ENCODE results near the gene KYAT1. TPM values are rescaled to one million over a fixed set of nuclear protein-coding genes. Genes with fewer than 3 reads are reported as not detected.

KYAT1 gene
- total RNA-seq, 2 donors from 2014 or later, result 10.1 to 15.1 TPM

DNA sequence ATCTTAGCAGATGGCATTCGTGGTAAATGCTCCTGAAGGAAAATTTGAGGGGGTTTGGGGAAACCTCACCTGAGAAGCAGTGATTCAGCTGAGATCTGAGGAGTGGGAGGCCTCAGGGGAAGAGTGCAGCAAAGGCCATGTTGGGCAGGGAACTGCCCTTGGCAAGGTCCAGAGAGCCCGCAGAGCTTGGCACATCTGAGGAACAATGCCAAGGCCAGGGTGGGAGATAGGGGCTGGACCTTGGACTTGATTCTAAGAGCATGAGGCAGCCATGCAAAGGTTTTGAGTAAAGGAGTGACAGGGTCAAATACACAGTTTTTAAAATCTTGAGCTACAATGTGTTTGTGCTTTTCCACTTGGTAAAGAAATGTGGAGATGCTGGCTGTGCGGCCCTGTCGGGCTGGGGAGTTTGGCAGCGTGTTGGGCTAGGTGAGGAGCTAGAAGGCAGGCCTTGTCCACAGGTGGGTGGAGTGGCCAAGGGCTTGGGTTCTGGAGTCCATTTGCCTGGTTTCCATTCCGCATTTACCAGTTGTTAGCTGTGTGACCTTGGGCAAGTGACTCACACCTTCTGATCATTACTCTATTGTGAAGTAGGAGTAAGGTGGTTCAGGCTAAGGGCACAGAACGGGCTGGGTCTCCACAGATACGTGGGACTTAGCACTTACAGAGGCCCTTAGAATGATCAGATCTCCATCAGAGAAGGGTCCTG is 88.6 kb downstream of the KYAT1 start:
- H3K4me3 ChIP-seq, result no peak overlapping the region
- no peak overlapping the region for H3K27ac ChIP-seq
- no peak for DNase-seq (ENCODE audit: low spot score)
- H3K36me3 ChIP-seq, result peaks cover 61% of the 10 kb centered on the region
- H3K27me3 ChIP-seq, result no peaks in the 10 kb centered on the region
- no peaks in the 10 kb centered on the region for H3K9me3 ChIP-seq
- no peak for TF ChIP-seq CTCF (IDR thresholded peaks at IDR 0.05)
- peaks cover 0 to 7% of the 10 kb centered on the region in 2 donors for H3K4me1 ChIP-seq

GRCh38 chr9:128792134-128792533 is 89.6 kb downstream of the KYAT1 start:
- Histone ChIP-seq H3K36me3 (peaks cover 51% of the 10 kb centered on the region), H3K27me3 (no peaks in the 10 kb centered on the region), H3K4me1 (peaks cover 0 to 13% of the 10 kb centered on the region in 2 donors), H3K27ac (no peak overlapping the region), H3K9me3 (no peaks in the 10 kb centered on the region), H3K4me3 (no peak overlapping the region)
- no peak for TF ChIP-seq CTCF (IDR thresholded peaks at IDR 0.05)
- no peak for DNase-seq (ENCODE audit: low spot score)

DNA sequence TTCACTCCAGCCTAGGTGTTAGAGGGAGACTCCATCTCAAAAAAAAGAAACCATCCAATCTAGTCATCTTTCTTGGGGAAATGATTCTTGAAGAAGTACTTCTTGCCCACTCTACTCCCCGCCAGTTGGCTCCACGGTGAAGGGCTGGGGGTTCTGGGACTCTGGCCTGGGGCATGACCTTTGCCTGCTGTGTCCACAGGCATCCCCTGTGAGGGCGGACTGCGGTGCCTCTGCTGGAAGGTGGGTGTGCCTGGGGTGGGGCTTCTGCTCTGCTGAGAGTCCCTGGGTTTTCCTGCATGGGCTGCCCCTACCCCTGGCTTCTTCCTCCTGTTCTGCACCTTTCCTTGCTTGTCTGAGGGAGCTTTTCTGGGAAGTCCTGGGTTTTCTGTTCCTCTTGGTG is 91.2 kb downstream of the KYAT1 start:
- no peak for TF ChIP-seq CTCF (IDR thresholded peaks at IDR 0.05)
- DNase-seq (ENCODE audit: low spot score), result no peak
- Histone ChIP-seq H3K9me3 (no peaks in the 10 kb centered on the region), H3K27me3 (no peaks in the 10 kb centered on the region), H3K4me3 (no peak overlapping the region), H3K4me1 (peaks cover 0 to 17% of the 10 kb centered on the region in 2 donors), H3K36me3 (peaks cover 43% of the 10 kb centered on the region), H3K27ac (no peak overlapping the region)

DNA sequence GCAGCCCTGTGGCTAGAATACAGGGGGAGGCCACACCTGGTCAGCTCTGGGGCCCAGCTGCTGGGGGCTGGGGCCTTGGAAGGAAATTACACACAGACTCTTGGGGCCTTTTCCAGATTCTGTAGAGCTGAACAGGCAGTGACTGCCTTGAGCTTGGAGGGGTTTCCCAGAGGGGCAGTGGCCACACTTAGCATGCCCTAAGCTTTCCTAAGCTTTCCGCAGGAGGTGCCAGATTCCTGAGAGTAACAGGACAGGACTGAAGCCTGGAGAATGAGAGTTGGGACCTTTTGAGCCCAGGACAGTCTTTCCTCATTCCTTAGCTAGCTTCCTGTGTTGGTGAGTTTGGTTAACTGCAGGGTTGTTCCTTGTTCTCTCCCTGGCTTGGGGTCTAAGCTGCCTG is 93.3 kb downstream of the KYAT1 start:
- Histone ChIP-seq H3K27ac (no peak overlapping the region), H3K36me3 (peaks cover 25% of the 10 kb centered on the region), H3K4me3 (peak overlapping the region in 1 of 2 donors; percentile 97), H3K27me3 (no peaks in the 10 kb centered on the region), H3K4me1 (peaks cover 0 to 21% of the 10 kb centered on the region in 2 donors), H3K9me3 (no peaks in the 10 kb centered on the region)
- no peak for DNase-seq (ENCODE audit: low spot score)
- no peak for TF ChIP-seq CTCF (IDR thresholded peaks at IDR 0.05)

DNA sequence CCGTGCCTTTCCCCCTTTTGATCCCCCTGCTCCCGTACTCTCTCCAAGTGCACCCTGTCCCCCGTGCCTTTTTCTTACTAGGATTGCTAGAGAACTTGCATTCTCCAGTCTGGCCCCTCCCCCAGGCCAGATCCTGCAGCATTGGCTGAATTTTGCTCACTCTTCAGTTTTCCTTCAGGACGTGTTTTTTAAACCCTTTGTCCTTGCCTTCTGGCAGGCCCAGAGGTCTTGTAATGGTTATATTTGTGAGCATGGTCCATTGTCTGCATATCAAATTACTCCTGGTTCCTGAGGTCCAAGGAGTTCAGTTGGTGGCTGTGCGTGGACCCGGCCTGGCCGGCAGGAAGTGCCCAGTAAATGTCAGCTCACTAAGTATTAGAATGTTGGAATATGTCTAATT is 94.1 kb downstream of the KYAT1 start:
- no peak for TF ChIP-seq CTCF (IDR thresholded peaks at IDR 0.05)
- H3K4me1 ChIP-seq, result peaks cover 0 to 25% of the 10 kb centered on the region in 2 donors
- H3K27ac ChIP-seq, result peak overlapping the region; percentile 85 to 86
- DNase-seq (ENCODE audit: low spot score), result no peak
- no peaks in the 10 kb centered on the region for H3K9me3 ChIP-seq
- H3K4me3 ChIP-seq, result peak overlapping the region; percentile 94 to 97
- H3K36me3 ChIP-seq, result peaks cover 18% of the 10 kb centered on the region
- no peaks in the 10 kb centered on the region for H3K27me3 ChIP-seq

Measured in right atrium auricular region (tissue), 2 donors.